Loucy (cell line): ENCODE results near the gene MICAL3.

Experiments
- H2AFZ ChIP-seq: fragments of 200-600 bp; sonication (generic); 2 replicates; pipeline ENCODE4 v1.6.0; 2016; ENCODE audit warnings: antibody characterized with exemption, mild to moderate bottlenecking, low read length, moderate library complexity
- H3F3A ChIP-seq: fragments of 200-600 bp; 2 replicates; pipeline ENCODE4 v1.6.0; 2016; ENCODE audit warnings: antibody characterized with exemption, low read depth, mild to moderate bottlenecking
- H3K27me3 ChIP-seq: fragments of 200-600 bp; sonication (generic); 2 replicates; pipeline ENCODE4 v1.6.1; 2014; ENCODE audit warnings: low read length, mild to moderate bottlenecking; ENCODE audit not compliant: insufficient read depth, poor library complexity, severe bottlenecking
- H3K36me3 ChIP-seq: fragments of 200-600 bp; sonication (generic); 2 replicates; pipeline ENCODE4 v1.6.1; 2016; ENCODE audit warnings: low read length; ENCODE audit not compliant: insufficient read depth
- H3K4me1 ChIP-seq: fragments of 200-600 bp; sonication (generic); 2 replicates; pipeline ENCODE4 v1.5.1; 2014; ENCODE audit warnings: low read length, mild to moderate bottlenecking; ENCODE audit not compliant: insufficient read depth, poor library complexity, severe bottlenecking
- H3K4me2 ChIP-seq: fragments of 200-600 bp; sonication (generic); 2 replicates; pipeline ENCODE4 v1.6.0; 2014; ENCODE audit warnings: antibody characterized with exemption, low read length, low read depth, mild to moderate bottlenecking; ENCODE audit not compliant: poor library complexity, severe bottlenecking
- H3K4me3 ChIP-seq: fragments of 200-600 bp; sonication (generic); 2 replicates; pipeline ENCODE4 v1.5.1; 2014; ENCODE audit warnings: low read length, mild to moderate bottlenecking, mixed read lengths; ENCODE audit not compliant: poor library complexity, severe bottlenecking
- H3K79me2 ChIP-seq: fragments of 200-600 bp; sonication (generic); 2 replicates; pipeline ENCODE4 v1.6.1; 2014; ENCODE audit warnings: low read length; ENCODE audit not compliant: insufficient read depth
- H3K9ac ChIP-seq: fragments of 200-600 bp; sonication (generic); 2 replicates; pipeline ENCODE4 v1.6.0; 2014; ENCODE audit warnings: mild to moderate bottlenecking, low read depth, low read length, moderate library complexity; ENCODE audit not compliant: poor library complexity, severe bottlenecking
- H3K9me2 ChIP-seq: fragments of 200-600 bp; sonication (generic); replicated peaks from 2 replicates; pipeline ENCODE4 v1.6.1; 2016; ENCODE audit warnings: low read depth, low read length, mixed read lengths
- H3K9me3 ChIP-seq: fragments of 200-600 bp; sonication (generic); 2 replicates; pipeline ENCODE4 v1.6.1; 2014; ENCODE audit warnings: mild to moderate bottlenecking, antibody characterized with exemption, low read length, low read depth; ENCODE audit not compliant: insufficient read depth
- H4K20me1 ChIP-seq: fragments of 200-600 bp; sonication (generic); 2 replicates; pipeline ENCODE4 v1.6.0; 2014; ENCODE audit warnings: antibody characterized with exemption, low read length, mild to moderate bottlenecking; ENCODE audit not compliant: insufficient read depth, poor library complexity, severe bottlenecking
- CTCF ChIP-seq: fragments of 200-600 bp; sonication (generic); conservative IDR thresholded peaks from 2 replicates; pipeline ENCODE4 v1.5.1; 2014; ENCODE audit warnings: mild to moderate bottlenecking, antibody characterized with exemption, low read length
- EZH2phosphoT487 ChIP-seq: fragments of 200-600 bp; IDR thresholded peaks from 2 replicates; pipeline ENCODE4 v1.6.1; 2018; ENCODE audit warnings: antibody characterized with exemption, mild to moderate bottlenecking, moderate library complexity, borderline replicate concordance

The MICAL3 gene

GRCh38 chr22:17748555-17749353 lies 275.6 kb downstream of the MICAL3 start:
- Histone ChIP-seq H3K4me1 (no peaks in the 10 kb centered on the region), H3K9me2 (no peaks in the 10 kb centered on the region), H3K79me2 (peaks cover 55% of the 10 kb centered on the region), H3K27me3 (no peaks in the 10 kb centered on the region), H4K20me1 (peaks cover 30% of the 10 kb centered on the region), H2AFZ (no peak overlapping the region), H3K9me3 (no peaks in the 10 kb centered on the region), H3K4me3 (no peak overlapping the region), H3K9ac (no peak overlapping the region), H3K4me2 (no peak overlapping the region), H3F3A (no peaks in the 10 kb centered on the region), H3K36me3 (peaks cover 29% of the 10 kb centered on the region; the same call in 1 of the 2 replicates)
- TF ChIP-seq EZH2phosphoT487 (no peak), CTCF (no peak)

- Histone ChIP-seq H3K4me2 (no peak overlapping the region), H3K4me1 (no peaks in the 10 kb centered on the region), H3K27me3 (no peaks in the 10 kb centered on the region), H3K9ac (no peak overlapping the region), H4K20me1 (peaks cover 21% of the 10 kb centered on the region), H3K9me3 (no peaks in the 10 kb centered on the region), H3K9me2 (no peaks in the 10 kb centered on the region), H3K36me3 (peaks cover 45% of the 10 kb centered on the region; the same call in 1 of the 2 replicates), H3F3A (no peaks in the 10 kb centered on the region), H3K79me2 (peaks cover 41% of the 10 kb centered on the region), H3K4me3 (no peak overlapping the region), H2AFZ (no peak overlapping the region)
- no peak for TF ChIP-seq EZH2phosphoT487
- no peak for TF ChIP-seq CTCF
These were observed 277.4 kb downstream of the MICAL3 start for GRCh38 chr22:17746916-17747315.

- Histone ChIP-seq H3K27me3 (no peaks in the 10 kb centered on the region), H3K4me1 (no peaks in the 10 kb centered on the region), H3K4me3 (no peak overlapping the region), H3K79me2 (peaks cover 28% of the 10 kb centered on the region; the same call in 1 of the 2 replicates), H3F3A (no peaks in the 10 kb centered on the region), H3K36me3 (peaks cover 55% of the 10 kb centered on the region; the same call in 1 of the 2 replicates), H4K20me1 (peaks cover 13% of the 10 kb centered on the region), H3K9me3 (no peaks in the 10 kb centered on the region), H3K4me2 (no peak overlapping the region), H3K9me2 (no peaks in the 10 kb centered on the region), H3K9ac (no peak overlapping the region), H2AFZ (no peak overlapping the region)
- TF ChIP-seq CTCF (no peak), EZH2phosphoT487 (no peak)
These were observed 279.9 kb downstream of the MICAL3 start for GRCh38 chr22:17744430-17744829.
